Suprapubic skin (tissue), 4 donors: Measurements from ENCODE around the gene ITPA.

Experiments
- CTCF ChIP-seq, 2 donors: fragments of 200-600 bp in 1 of 2; fragments of 450-650 bp in 1 of 2; sonication (generic) in 1 of 2; IDR thresholded peaks; one replicate each; pipeline ENCODE4 v1.5.1; 2016 to 2019; ENCODE audit warnings: antibody characterized with exemption in 2 of 2, mild to moderate bottlenecking in 1 of 2, moderate library complexity in 1 of 2
- POLR2A ChIP-seq, 2 donors: fragments of 450-650 bp; IDR thresholded peaks; one replicate each; pipeline ENCODE4 v1.6.1; 2017; ENCODE audit warnings: antibody characterized with exemption in 2 of 2, mild to moderate bottlenecking in 2 of 2, moderate library complexity in 2 of 2
- POLR2AphosphoS5 ChIP-seq, 3 donors: sonication (generic); formaldehyde crosslinking; IDR thresholded peaks; one replicate each; pipeline ENCODE4 v1.6.1; 2017; ENCODE audit warnings: antibody characterized with exemption in 3 of 3

- TF ChIP-seq CTCF (IDR thresholded peaks at IDR 0.05): no peak
- no peak for TF ChIP-seq POLR2A (IDR thresholded peaks at IDR 0.05)
- no peak for TF ChIP-seq POLR2AphosphoS5 (IDR thresholded peaks at IDR 0.05)
These were observed 42.9 kb upstream of the ITPA start for GRCh38 chr20:3166338-3166912.
